Sigmoid colon (tissue), 4 donors: Measurements from ENCODE around the gene B3GALNT2.

Experiments
- CTCF ChIP-seq, 4 experiments: fragments of 450-650 bp in 3 of 4; fragments of 200-600 bp in 1 of 4; IDR thresholded peaks; one replicate each; pipeline ENCODE4 v1.5.1; 2016 to 2019; ENCODE audit warnings: antibody characterized with exemption in 4 of 4, mild to moderate bottlenecking in 3 of 4, moderate library complexity in 2 of 4
- POLR2A ChIP-seq, 2 donors: fragments of 450-650 bp; IDR thresholded peaks; one replicate each; pipeline ENCODE4 v1.6.1; 2016; ENCODE audit warnings: antibody characterized with exemption in 2 of 2, mild to moderate bottlenecking in 2 of 2, moderate library complexity in 2 of 2
- POLR2AphosphoS5 ChIP-seq, 4 donors: sonication (generic); formaldehyde crosslinking; IDR thresholded peaks; one replicate each; pipeline ENCODE4 v1.6.1; 2017; ENCODE audit warnings: antibody characterized with exemption in 4 of 4

GRCh38 chr1:235423214-235423652 lies 81.0 kb downstream of the B3GALNT2 start:
- TF ChIP-seq CTCF (IDR thresholded peaks at IDR 0.05): no peak
- no peak for TF ChIP-seq POLR2AphosphoS5 (IDR thresholded peaks at IDR 0.05)
- no peak for TF ChIP-seq POLR2A (IDR thresholded peaks at IDR 0.05)
